Right lobe of liver (tissue), 6 donors: ENCODE measurements around the gene NDUFC2. TPM values are rescaled to one million over a fixed set of nuclear protein-coding genes. Genes with fewer than 3 reads are reported as not detected.
A peak's percentile ranks its signal among the peaks of the same experiment; 100 is the strongest.

Experiments used
- ATAC-seq, 4 donors: fragments of 200-7000 bp; cut with Tn5 transposase; one replicate each; pipeline ENCODE4 v1.9.1; 2020; ENCODE audit warnings: mild to moderate bottlenecking in 4 of 4, moderate library complexity in 4 of 4
- DNase-seq, 3 donors: peaks; one replicate each; pipeline ENCODE4 v3.0.0-alpha.2; 2020
- H3K27ac ChIP-seq, 3 donors: fragments of 200-600 bp; one replicate each; pipeline ENCODE4 v1.8.0; 2022
- H3K27me3 ChIP-seq, 2 donors: fragments of 200-600 bp; one replicate each; pipeline ENCODE4 v1.8.0; 2022
- H3K36me3 ChIP-seq, 4 donors: fragments of 200-600 bp; sonication (generic) in 1 of 4; one replicate each; pipeline versions ENCODE4 v1.5.1 to v1.8.0; 2017 to 2022; ENCODE audit warnings: control low read depth in 1 of 4
- H3K4me1 ChIP-seq, 4 donors: fragments of 200-600 bp; sonication (generic) in 1 of 4; one replicate each; pipeline versions ENCODE4 v1.5.1 to v1.8.0; 2017 to 2022; ENCODE audit warnings: control low read depth in 1 of 4
- H3K4me3 ChIP-seq, 3 donors: fragments of 200-600 bp; one replicate each; pipeline ENCODE4 v1.8.0; 2022
- H3K9me3 ChIP-seq, 4 donors: fragments of 200-600 bp; sonication (generic) in 1 of 4; one replicate each; pipeline versions ENCODE4 v1.5.1 to v1.8.0; 2017 to 2022; ENCODE audit warnings: control low read depth in 1 of 4
- POLR2A ChIP-seq: fragments of 450-650 bp; IDR thresholded peaks from one replicate; pipeline ENCODE4 v1.6.1; 2017; ENCODE audit warnings: antibody characterized with exemption, mild to moderate bottlenecking
- WGBS: methylation state at CpG from one replicate; pipeline ENCODE4 v1.1.6; 2018; ENCODE audit warnings: low coverage, low lambda C conversion rate; ENCODE audit not compliant: insufficient coverage; ENCODE audit errors: missing lambda C conversion rate; 5-methylcytosine and 5-hydroxymethylcytosine counted together
- intact Hi-C, 2 donors: fragments of 100-400 bp; cut with DNase I; formaldehyde crosslinking; loops; one replicate each; pipeline versions ENCODE4 v1.11.2 to v1.14.1; 2022
- total RNA-seq, 6 experiments: library from RNA; depleted of rRNA in 2 of 6; stranded (reverse); fragments of >200 nt in 2 of 6; fragmentation: NEBNext Ultra II Directional in 3 of 6; extraction: Animal tissue kit (Norgen Biotek cat#: 25700) in 3 of 6; gene quantifications; one replicate each; pipeline versions ENCODE4 v1.1.0 to v1.2.4, GENCODE V29; 2016 to 2023
- TF ChIP-seq, protein P1 (sequence below), 4 donors: fragments of 200-600 bp in 3 of 4; fragments of 450-650 bp in 1 of 4; IDR thresholded peaks; one replicate each; pipeline versions ENCODE4 v1.5.1 to v1.8.0; 2016 to 2022; ENCODE audit warnings: antibody characterized with exemption in 4 of 4, mild to moderate bottlenecking in 2 of 4
- donor health status: DM: no; HTN: yes; CAD: no.
- donor health status: DM: no; HTN: no; CAD: no.
- donor health status: DM: no; HTN: no; CAD: no.
- donor health status: DM: no; HTN: yes; CAD: no.
- donor health status: DM: no; HTN: yes; CAD: no.

NDUFC2 gene
- total RNA-seq, 6 experiments from 2014 or later = 105 to 265 (median 183) TPM

DNA sequence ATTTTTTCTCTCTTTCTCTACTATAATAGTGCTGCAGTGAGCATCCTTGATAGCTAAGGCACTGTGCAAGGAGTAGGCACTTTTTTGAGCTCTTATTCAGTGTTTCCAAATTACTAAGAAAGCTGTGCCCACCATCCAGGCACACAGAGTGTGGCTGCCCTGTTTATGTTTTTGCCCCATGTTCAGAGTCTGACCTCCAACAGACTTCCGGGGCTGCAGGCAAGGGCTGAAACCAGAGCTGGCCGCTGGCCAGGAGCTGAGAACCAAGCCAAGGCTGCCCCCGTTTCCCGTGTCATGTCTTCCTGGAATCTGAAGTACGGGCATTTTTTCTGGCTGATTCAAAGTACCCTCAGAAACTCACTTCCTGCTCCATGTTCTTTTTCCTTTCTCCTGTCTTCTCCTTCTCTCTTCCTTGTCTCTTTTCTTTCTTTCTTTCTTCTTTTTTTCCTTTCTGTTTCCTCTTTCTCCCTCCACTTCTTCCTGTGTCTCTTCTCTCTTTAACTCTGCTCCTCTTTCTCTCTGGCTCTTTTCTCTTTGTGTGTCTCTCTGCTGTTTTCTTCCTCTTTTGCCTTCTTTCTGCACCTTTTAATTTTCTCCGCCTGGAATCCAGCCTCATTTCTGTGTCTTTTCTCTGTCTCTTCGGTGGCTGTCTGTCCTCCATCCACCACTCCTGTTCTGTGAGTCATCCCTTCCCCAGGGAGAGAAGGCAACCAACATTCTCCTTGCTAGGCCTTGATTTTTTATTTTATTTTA, 39.6 kb downstream of the NDUFC2 start:
- Histone ChIP-seq H3K9me3 (no peaks in the 10 kb centered on the region), H3K27me3 (no peaks in the 10 kb centered on the region), H3K4me3 (peak overlapping the region in 1 of 3 donors; percentile 18), H3K36me3 (no peaks in the 10 kb centered on the region), H3K4me1 (peaks cover 0 to 49% (median 20%) of the 10 kb centered on the region in 4 donors), H3K27ac (peak overlapping the region in 2 of 3 donors; percentile 29 to 74)
- intact Hi-C loops = no loop called here
- TF ChIP-seq, protein P1, sequence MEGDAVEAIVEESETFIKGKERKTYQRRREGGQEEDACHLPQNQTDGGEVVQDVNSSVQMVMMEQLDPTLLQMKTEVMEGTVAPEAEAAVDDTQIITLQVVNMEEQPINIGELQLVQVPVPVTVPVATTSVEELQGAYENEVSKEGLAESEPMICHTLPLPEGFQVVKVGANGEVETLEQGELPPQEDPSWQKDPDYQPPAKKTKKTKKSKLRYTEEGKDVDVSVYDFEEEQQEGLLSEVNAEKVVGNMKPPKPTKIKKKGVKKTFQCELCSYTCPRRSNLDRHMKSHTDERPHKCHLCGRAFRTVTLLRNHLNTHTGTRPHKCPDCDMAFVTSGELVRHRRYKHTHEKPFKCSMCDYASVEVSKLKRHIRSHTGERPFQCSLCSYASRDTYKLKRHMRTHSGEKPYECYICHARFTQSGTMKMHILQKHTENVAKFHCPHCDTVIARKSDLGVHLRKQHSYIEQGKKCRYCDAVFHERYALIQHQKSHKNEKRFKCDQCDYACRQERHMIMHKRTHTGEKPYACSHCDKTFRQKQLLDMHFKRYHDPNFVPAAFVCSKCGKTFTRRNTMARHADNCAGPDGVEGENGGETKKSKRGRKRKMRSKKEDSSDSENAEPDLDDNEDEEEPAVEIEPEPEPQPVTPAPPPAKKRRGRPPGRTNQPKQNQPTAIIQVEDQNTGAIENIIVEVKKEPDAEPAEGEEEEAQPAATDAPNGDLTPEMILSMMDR (IDR thresholded peaks at IDR 0.05) = no peak
- TF ChIP-seq POLR2A = peak; percentile 46
- 11% methylated on average over 6 of the region's 7 CpGs for WGBS
- ATAC-seq (peak in 3 of 4 donors; percentile 4 to 53 (median 36)), DNase-seq (peak; percentile 57 to 83 (median 74))

DNA sequence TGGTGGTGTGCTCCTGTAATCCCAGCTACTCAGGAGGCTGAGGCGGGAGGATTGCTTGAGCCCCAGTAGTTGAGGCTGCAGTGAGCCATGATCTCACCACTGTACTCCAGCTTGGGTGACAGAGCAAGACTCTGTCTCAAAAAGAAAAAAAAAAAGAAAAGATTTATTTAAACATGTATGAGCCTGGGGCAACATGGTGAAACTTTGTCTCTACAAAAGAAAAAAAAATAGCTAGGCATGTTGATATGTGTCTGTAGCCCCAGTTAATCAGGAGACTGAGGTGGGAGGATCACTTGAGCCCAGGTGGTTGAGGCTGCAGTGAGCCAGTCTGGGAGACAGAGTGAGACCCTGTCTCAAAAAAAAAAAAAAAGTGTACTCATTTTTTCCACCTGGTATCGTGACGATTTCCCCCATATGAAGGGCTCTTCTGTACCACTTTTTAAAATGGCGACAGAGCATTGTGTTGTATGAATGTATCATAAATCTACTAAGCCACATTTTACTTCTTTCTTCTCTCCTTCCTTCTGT, 40.2 kb downstream of the NDUFC2 start:
- Histone ChIP-seq H3K36me3 (no peaks in the 10 kb centered on the region), H3K27me3 (no peaks in the 10 kb centered on the region), H3K9me3 (no peaks in the 10 kb centered on the region), H3K4me3 (no peak overlapping the region), H3K4me1 (peaks cover 0 to 42% (median 17%) of the 10 kb centered on the region in 4 donors), H3K27ac (peak overlapping the region; percentile 29 to 74 (median 33))
- no peak for TF ChIP-seq POLR2A
- TF ChIP-seq, protein P1 (IDR thresholded peaks at IDR 0.05) = no peak
- no peak for ATAC-seq
- WGBS = 88% methylated on average over 4 of the region's 4 CpGs
- intact Hi-C loops = no loop called here
- DNase-seq = no peak

DNA sequence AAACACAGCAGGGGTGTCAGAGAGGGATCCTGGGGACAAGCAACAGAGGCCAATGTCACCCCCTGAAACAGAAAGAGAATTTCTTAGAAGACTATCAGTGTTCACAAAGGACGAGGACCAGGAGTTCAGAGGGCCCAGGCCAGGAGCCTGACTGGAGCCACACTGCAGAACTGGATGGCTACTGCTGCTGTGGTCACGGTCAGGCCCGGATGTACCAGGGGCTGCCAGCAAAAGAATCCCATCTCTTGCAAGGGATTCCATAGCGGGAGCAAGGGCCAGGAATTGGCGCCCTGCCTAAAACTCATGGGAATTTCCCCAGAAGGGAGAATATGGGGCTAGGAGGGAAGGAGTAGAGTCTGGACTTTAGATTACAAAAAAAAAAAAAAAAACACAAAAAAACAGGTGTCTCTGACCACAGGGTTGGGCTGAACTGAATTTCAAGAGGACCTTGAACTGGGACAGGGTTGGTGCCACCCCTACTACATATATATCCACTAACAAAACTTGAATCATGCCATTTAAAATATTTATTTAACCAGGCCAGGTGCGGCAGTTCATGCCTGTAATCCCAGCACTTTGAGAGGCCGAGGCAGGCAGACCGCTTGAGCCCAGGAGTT, 40.9 kb downstream of the NDUFC2 start:
- intact Hi-C loops = no loop called here
- DNase-seq (peak; percentile 67 to 73 (median 72)), ATAC-seq (peak; percentile 46 to 72 (median 62))
- Histone ChIP-seq H3K27me3 (no peaks in the 10 kb centered on the region), H3K36me3 (no peaks in the 10 kb centered on the region), H3K9me3 (no peaks in the 10 kb centered on the region), H3K4me3 (no peak overlapping the region), H3K4me1 (peaks cover 0 to 41% (median 16%) of the 10 kb centered on the region in 4 donors), H3K27ac (peak overlapping the region; percentile 29 to 74 (median 33))
- TF ChIP-seq, protein P1 (IDR thresholded peaks at IDR 0.05) = no peak
- TF ChIP-seq POLR2A = peak; percentile 12
- 36% methylated on average over 6 of the region's 8 CpGs for WGBS

DNA sequence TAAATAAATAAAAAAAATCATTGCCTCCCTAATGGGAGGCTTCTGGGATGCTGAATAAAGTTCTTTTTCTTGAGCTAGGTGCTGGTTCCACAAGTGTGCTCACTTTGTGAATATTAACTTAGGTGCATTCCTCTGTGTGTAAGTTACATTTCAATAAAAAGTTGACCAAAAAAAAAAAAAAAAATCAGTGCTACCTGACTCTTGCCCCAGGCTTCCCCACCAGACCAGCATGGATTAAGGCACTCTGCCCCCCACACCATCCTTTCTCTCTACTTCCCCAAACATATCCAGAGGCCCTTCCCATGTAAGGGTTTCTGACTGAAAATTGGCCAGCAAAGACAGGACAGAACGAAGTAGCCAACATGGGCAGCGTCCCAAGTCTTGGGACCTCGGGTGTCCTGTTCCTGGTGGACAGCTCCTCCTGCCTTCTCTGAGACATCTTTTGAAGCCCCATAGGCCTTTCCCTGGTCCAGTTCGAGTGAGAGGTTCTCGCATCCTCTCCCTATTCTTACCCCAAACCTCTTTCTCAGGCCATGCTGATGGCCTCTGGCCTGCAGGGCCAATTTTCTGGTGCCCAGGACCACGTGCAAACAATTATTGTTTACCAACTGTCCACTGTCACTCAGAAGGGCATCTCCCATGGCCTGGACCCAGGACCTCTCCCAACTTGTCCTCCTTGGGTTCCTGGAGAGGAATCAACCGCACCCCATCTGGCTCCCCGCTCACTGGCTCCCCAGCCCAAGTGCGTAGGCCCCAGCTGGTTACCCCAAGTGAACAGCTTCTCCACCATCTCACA, 41.6 kb downstream of the NDUFC2 start:
- Histone ChIP-seq H3K4me3 (no peak overlapping the region), H3K27me3 (no peaks in the 10 kb centered on the region), H3K9me3 (no peaks in the 10 kb centered on the region), H3K27ac (peak overlapping the region; percentile 4 to 74 (median 10)), H3K4me1 (peaks cover 0 to 41% (median 16%) of the 10 kb centered on the region in 4 donors), H3K36me3 (no peaks in the 10 kb centered on the region)
- intact Hi-C loops = no loop called here
- TF ChIP-seq, protein P1 (IDR thresholded peaks at IDR 0.05) = no peak
- TF ChIP-seq POLR2A = no peak
- peak; percentile 46 to 67 (median 66) for ATAC-seq
- WGBS = 35% methylated on average over 9 of the region's 9 CpGs
- DNase-seq = peak; percentile 31 to 80 (median 69)
